Measurements from ENCODE around the gene RAD23A.

- TF ChIP-seq CTCF (IDR thresholded peaks at IDR 0.05) (no peak), POLR2A (IDR thresholded peaks at IDR 0.05) (no peak)
Measured at GRCh38 chr19:12965812-12966135, 20.1 kb downstream of the RAD23A start.

All from thyroid gland (tissue), 4 donors.